CD4-positive, alpha-beta T cell (primary cell): ENCODE measurements around the gene PISD. TPM values are rescaled to one million over a fixed set of nuclear protein-coding genes. Genes with fewer than 3 reads are reported as not detected.
"Not testable (repeated sequence)": the region's sequence is repeated elsewhere in the genome, so short reads cannot be mapped to it uniquely, and the experiment has no call there.

ENCODE experiments used
- ATAC-seq: fragments of 200-7000 bp; cut with Tn5 transposase; one replicate; pipeline ENCODE4 v1.10.0; 2022; ENCODE audit warnings: mild to moderate bottlenecking; ENCODE audit not compliant: poor library complexity
- CTCF ChIA-PET: fragments of 350-600 bp; sonication (Branson Sonifier 250); formaldehyde crosslinking; loops from one replicate; lab custom pipeline; 2021; ENCODE audit warnings: antibody characterized with exemption, inconsistent platforms; lab: Charles Lee
- POLR2A ChIA-PET: fragments of 350-600 bp; sonication (Branson Sonifier 250); formaldehyde crosslinking; loops from one replicate; lab custom pipeline; 2021; ENCODE audit warnings: antibody characterized with exemption, inconsistent platforms; lab: Charles Lee
- DNase-seq, 14 experiments: peaks; one replicate each; pipeline ENCODE4 v3.0.0-alpha.2; 2013 to 2020; ENCODE audit warnings: mixed read lengths in 2 of 14
- H3K27ac ChIP-seq, 2 donors: one replicate each; pipeline versions ENCODE4 v1.5.1 to v1.7.0; 2013; ENCODE audit warnings: low read length in 2 of 2, low read depth in 1 of 2, mild to moderate bottlenecking in 1 of 2
- H3K27me3 ChIP-seq, 2 experiments: 1 replicate in 1 of 2; 2 replicates in 1 of 2; pipeline versions ENCODE4 v1.6.1 to v1.7.0; 2013; ENCODE audit warnings: low read length in 2 of 2, control low read depth in 1 of 2, mild to moderate bottlenecking in 1 of 2, moderate library complexity in 1 of 2; ENCODE audit not compliant: insufficient read depth in 2 of 2, control insufficient read depth in 1 of 2
- H3K36me3 ChIP-seq: one replicate; pipeline ENCODE4 v1.6.1; 2013; ENCODE audit warnings: low read length, control low read depth; ENCODE audit not compliant: insufficient read depth
- H3K4me1 ChIP-seq: one replicate; pipeline ENCODE4 v1.6.1; 2013; ENCODE audit warnings: low read length, control low read depth; ENCODE audit not compliant: insufficient read depth
- H3K4me3 ChIP-seq: one replicate; pipeline ENCODE4 v1.5.1; 2013; ENCODE audit warnings: mild to moderate bottlenecking, low read length, moderate library complexity
- H3K9me3 ChIP-seq, 2 experiments: 1 replicate in 1 of 2; 2 replicates in 1 of 2; pipeline versions ENCODE4 v1.6.1 to v1.7.0; 2013; ENCODE audit warnings: low read length in 2 of 2, mild to moderate bottlenecking in 2 of 2, control low read depth in 1 of 2, moderate library complexity in 1 of 2; ENCODE audit not compliant: control insufficient read depth in 1 of 2, insufficient read depth in 1 of 2
- H3K27ac Mint-ChIP-seq: one replicate; pipeline ENCODE4 v1.8.0; 2020; ENCODE audit warnings: mixed read lengths
- H3K27me3 Mint-ChIP-seq: one replicate; pipeline ENCODE4 v1.8.0; 2021; ENCODE audit warnings: mixed read lengths
- H3K36me3 Mint-ChIP-seq: one replicate; pipeline ENCODE4 v1.8.0; 2021; ENCODE audit warnings: low read depth, mixed read lengths
- H3K4me1 Mint-ChIP-seq: one replicate; pipeline ENCODE4 v1.8.0; 2021; ENCODE audit warnings: low read depth, mixed read lengths
- H3K4me3 Mint-ChIP-seq: one replicate; pipeline ENCODE4 v1.8.0; 2020; ENCODE audit warnings: mild to moderate bottlenecking, mixed read lengths
- H3K9me3 Mint-ChIP-seq: one replicate; pipeline ENCODE4 v1.8.0; 2020; ENCODE audit warnings: mixed read lengths
- CTCF ChIP-seq: fragments of 200-600 bp; IDR thresholded peaks from one replicate; pipeline ENCODE4 v1.8.0; 2022; ENCODE audit warnings: antibody characterized with exemption, mild to moderate bottlenecking
- intact Hi-C, 2 experiments: fragments of 100-400 bp; cut with DNase I in 1 of 2; cut with micrococcal nuclease in 1 of 2; formaldehyde crosslinking; loops; one replicate each; pipeline versions ENCODE4 v1.15.1 to v1.9.0; 2023 to 2025; cut with DNase I, micrococcal nuclease
- total RNA-seq, 174 experiments: library from RNA in 2 of 174; stranded (reverse) in 2 of 174; gene quantifications; one replicate each; pipeline ENCODE4 v1.2.3 and lab custom pipeline; 2021 to 2026

PISD gene
- total RNA-seq, 2 experiments from 2014 or later, result 23.4 to 25.3 TPM

DNA sequence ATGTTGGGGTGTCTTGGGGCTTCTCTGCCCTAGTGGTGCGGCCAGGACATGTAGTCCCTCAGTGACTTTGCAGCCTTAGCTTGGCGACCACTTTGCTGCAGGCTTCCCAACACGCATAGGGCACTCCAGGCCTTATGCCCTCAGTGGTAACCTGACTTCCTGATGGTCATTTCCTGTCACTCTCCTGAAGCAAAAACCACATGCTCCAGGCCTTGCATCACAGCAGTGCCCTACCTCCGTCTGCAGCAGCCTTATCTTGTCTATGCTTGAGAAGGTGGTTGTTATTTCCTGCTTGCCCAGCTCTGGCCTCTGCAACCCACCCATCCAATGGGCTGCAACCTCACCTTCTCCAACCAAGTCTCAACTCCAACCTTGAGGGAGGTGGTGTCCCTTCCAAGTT lies 33.4 kb upstream of the PISD start:
- ATAC-seq (no peak), DNase-seq (no peak)
- no peaks in the 10 kb centered on the region for H3K9me3 Mint-ChIP-seq
- no peak overlapping the region for H3K27ac Mint-ChIP-seq
- intact Hi-C loops, result no loop called here
- no peaks in the 10 kb centered on the region for H3K27me3 Mint-ChIP-seq
- no peak overlapping the region for H3K27ac ChIP-seq
- no peak overlapping the region for H3K4me3 ChIP-seq
- H3K36me3 ChIP-seq, result peaks cover 67% of the 10 kb centered on the region
- H3K27me3 ChIP-seq, result no peaks in the 10 kb centered on the region
- H3K4me3 Mint-ChIP-seq, result no peak overlapping the region
- peaks cover 7% of the 10 kb centered on the region for H3K4me1 ChIP-seq
- peaks cover 10% of the 10 kb centered on the region for H3K4me1 Mint-ChIP-seq
- ChIA-PET POLR2A (interaction anchor here (0.6 to 1.3 kb wide), 3 partner anchors 11 to 506 kb away, joined by 4 read pairs; no protein-coding TSS in a partner anchor), CTCF (no interaction called here)
- TF ChIP-seq CTCF, result no peak
- H3K36me3 Mint-ChIP-seq, result peaks cover 71% of the 10 kb centered on the region
- no peaks in the 10 kb centered on the region for H3K9me3 ChIP-seq

DNA sequence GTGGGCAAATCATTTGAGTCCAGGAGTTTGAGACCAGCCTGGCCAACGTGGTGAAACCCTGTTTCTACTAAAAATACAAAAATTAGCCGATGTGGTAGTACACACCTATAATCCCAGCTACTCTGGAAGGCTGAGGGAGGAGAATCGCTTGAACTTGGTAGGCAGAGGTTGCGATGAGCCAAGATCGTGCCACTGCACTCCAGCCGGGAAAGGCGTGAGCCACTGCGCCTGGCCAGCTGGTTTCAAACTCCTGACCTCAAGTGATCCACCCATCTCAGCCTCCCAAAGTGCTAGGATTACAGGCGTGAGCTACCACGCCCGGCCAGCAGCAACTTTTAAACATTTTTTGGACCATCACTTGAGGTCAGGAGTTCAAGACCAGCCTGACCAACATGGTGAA lies 32.0 kb upstream of the PISD start:
- H3K4me3 ChIP-seq, H3K4me3 Mint-ChIP-seq, H3K27ac ChIP-seq, intact Hi-C loops, H3K9me3 Mint-ChIP-seq, H3K27ac Mint-ChIP-seq, DNase-seq, ATAC-seq, H3K4me1 ChIP-seq, H3K9me3 ChIP-seq, H3K27me3 Mint-ChIP-seq, H3K27me3 ChIP-seq, H3K4me1 Mint-ChIP-seq: not testable (repeated sequence)
- H3K36me3 Mint-ChIP-seq, result peaks cover 63% of the 10 kb centered on the region
- POLR2A ChIA-PET, result interaction anchor here (1.1 kb wide), 1 partner anchor 17 kb away, joined by 3 read pairs; no protein-coding TSS in a partner anchor
- CTCF ChIA-PET, result interaction anchor here (0.7 to 1.0 kb wide), 2 partner anchors 54 to 74 kb away, joined by 3 read pairs; no protein-coding TSS in a partner anchor
- peaks cover 61% of the 10 kb centered on the region for H3K36me3 ChIP-seq

GRCh38 chr22:31692186-31692886 lies 30.3 kb upstream of the PISD start:
- peaks cover 69% of the 10 kb centered on the region for H3K36me3 Mint-ChIP-seq
- TF ChIP-seq CTCF, result no peak
- peaks cover 10% of the 10 kb centered on the region for H3K4me1 Mint-ChIP-seq

More at GRCh38 chr22:31692186-31692886, 30.3 kb upstream of the PISD start:
- no peaks in the 10 kb centered on the region for H3K9me3 ChIP-seq
- H3K27ac Mint-ChIP-seq, result peak overlapping the region; percentile 70
- intact Hi-C loops, result no loop called here
- peaks cover 7% of the 10 kb centered on the region for H3K4me1 ChIP-seq
- H3K4me3 ChIP-seq, result no peak overlapping the region
- CTCF ChIA-PET, result interaction anchor here (1.3 kb wide), 1 partner anchor 27 kb away, joined by 4 read pairs; no protein-coding TSS in a partner anchor
- no peak for ATAC-seq
- no peak overlapping the region for H3K4me3 Mint-ChIP-seq
- peak in 3 of 14 experiments; percentile 23 to 63 (median 23) for DNase-seq
- H3K36me3 ChIP-seq, result peaks cover 62% of the 10 kb centered on the region
- H3K27me3 ChIP-seq, result no peaks in the 10 kb centered on the region
- no peaks in the 10 kb centered on the region for H3K27me3 Mint-ChIP-seq
- H3K27ac ChIP-seq, result no peak overlapping the region
- H3K9me3 Mint-ChIP-seq, result no peaks in the 10 kb centered on the region
- POLR2A ChIA-PET, result interaction anchor here (0.9 kb wide), 1 partner anchor 16 kb away, joined by 3 read pairs; no protein-coding TSS in a partner anchor
